Stimulated activated CD4-positive, alpha-beta T cell treated with anti-CD3 and anti-CD28 coated beads, Interleukin-1b, Interleukin-23, amount 100 ng/mL, for 1 hour (primary cell): ENCODE data around the gene TPBG.
"Not testable (repeated sequence)": the region's sequence is repeated elsewhere in the genome, so short reads cannot be mapped to it uniquely, and the experiment has no call there.

Experiments used
- DNase-seq, 2 donors: peaks; one replicate each; pipeline ENCODE4 v3.0.0-alpha.2; 2020; ENCODE audit warnings: low read depth in 2 of 2

Gene TPBG

GRCh38 chr6:82376636-82377035 is 13.0 kb downstream of the TPBG start:
- DNase-seq = no peak

- DNase-seq = no peak
These were observed 17.1 kb downstream of the TPBG start for GRCh38 chr6:82380566-82381185.

DNA sequence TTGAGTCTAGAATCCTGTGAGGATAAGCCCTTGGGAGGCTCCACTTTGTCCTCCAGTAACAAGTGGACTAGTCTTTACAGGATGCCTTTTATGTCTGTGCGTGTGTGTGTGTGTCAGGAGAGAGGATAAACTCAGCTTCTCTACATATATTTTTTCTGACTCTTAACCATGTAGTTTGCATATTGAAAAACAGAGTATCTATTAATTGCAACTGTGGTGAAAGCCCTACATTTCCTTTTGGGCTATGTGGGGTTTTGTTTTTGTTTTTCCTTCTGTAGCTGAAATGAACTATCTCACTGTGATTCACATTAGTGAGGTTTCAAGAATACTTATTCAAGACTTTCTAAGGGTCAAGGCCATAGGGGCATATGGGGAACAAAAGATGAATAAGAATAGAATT is 17.7 kb downstream of the TPBG start:
- DNase-seq = no peak

- no peak for DNase-seq
These were observed 21.5 kb downstream of the TPBG start for GRCh38 chr6:82385102-82385501.

GRCh38 chr6:82385546-82385945 is 21.9 kb downstream of the TPBG start:
- DNase-seq = no peak

DNA sequence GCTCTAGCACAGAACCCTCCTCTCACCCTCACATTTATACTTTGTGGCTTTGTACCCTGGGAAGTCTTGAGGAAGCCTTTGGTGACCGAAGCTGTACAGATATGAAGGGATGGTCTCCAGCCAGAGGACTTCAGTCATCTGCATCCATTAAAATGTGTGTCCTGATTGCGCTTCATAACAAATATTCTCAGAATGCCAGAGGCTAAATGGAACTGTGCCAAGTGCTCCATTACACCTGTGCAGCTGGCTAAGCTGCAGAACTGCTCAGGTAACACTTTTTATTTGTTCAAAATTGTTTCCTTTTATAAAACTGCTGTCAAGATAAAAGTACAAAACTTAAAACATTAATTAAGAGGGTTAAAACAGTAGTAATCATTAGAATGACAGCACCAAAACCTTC is 22.3 kb downstream of the TPBG start:
- no peak for DNase-seq

GRCh38 chr6:82394770-82395169 is 31.2 kb downstream of the TPBG start:
- not testable (repeated sequence) for DNase-seq

- DNase-seq = no peak
These were observed 33.5 kb downstream of the TPBG start for GRCh38 chr6:82396964-82397751.

GRCh38 chr6:82397962-82398692 is 34.5 kb downstream of the TPBG start:
- no peak for DNase-seq

GRCh38 chr6:82408952-82409431 is 45.4 kb downstream of the TPBG start:
- no peak for DNase-seq

DNA sequence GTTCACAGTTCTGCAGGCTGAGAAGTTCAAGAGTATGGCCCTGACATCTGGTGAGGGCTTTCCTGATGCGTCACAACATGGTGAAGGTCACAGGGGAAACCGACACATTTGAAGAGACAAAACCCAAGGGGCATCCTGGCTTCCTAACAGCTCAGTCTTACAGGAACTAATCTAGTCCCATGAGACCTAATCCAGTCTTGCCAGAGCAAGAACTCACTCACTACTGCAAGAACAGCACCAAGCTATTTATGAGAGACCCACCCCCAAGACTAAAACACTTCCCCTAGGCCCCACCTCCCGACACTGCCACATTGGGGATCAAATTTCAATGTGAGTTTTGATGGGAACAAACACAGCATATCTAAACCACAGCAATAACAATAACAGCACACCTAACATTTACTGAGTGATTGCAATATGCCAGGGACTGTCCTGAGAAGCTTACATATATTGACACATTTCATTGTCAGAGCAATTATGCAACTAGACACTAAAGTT is 46.6 kb downstream of the TPBG start:
- DNase-seq = no peak

GRCh38 chr6:82413868-82414267 is 50.3 kb downstream of the TPBG start:
- no peak for DNase-seq

GRCh38 chr6:82415820-82416219 is 52.2 kb downstream of the TPBG start:
- no peak for DNase-seq

GRCh38 chr6:82416346-82416745 is 52.7 kb downstream of the TPBG start:
- no peak for DNase-seq
